Right lobe of liver (tissue), 6 donors: ENCODE results near the gene FOXJ3. TPM values are rescaled to one million over a fixed set of nuclear protein-coding genes. Genes with fewer than 3 reads are reported as not detected.
A peak's percentile ranks its signal among the peaks of the same experiment; 100 is the strongest.

Experiments used
- ATAC-seq, 4 donors: fragments of 200-7000 bp; cut with Tn5 transposase; one replicate each; pipeline ENCODE4 v1.9.1; 2020; ENCODE audit warnings: mild to moderate bottlenecking in 4 of 4, moderate library complexity in 4 of 4
- DNase-seq, 3 donors: peaks; one replicate each; pipeline ENCODE4 v3.0.0-alpha.2; 2020
- H3K27ac ChIP-seq, 3 donors: fragments of 200-600 bp; one replicate each; pipeline ENCODE4 v1.8.0; 2022
- H3K27me3 ChIP-seq, 2 donors: fragments of 200-600 bp; one replicate each; pipeline ENCODE4 v1.8.0; 2022
- H3K36me3 ChIP-seq, 4 donors: fragments of 200-600 bp; sonication (generic) in 1 of 4; one replicate each; pipeline versions ENCODE4 v1.5.1 to v1.8.0; 2017 to 2022; ENCODE audit warnings: control low read depth in 1 of 4
- H3K4me1 ChIP-seq, 4 donors: fragments of 200-600 bp; sonication (generic) in 1 of 4; one replicate each; pipeline versions ENCODE4 v1.5.1 to v1.8.0; 2017 to 2022; ENCODE audit warnings: control low read depth in 1 of 4
- H3K4me3 ChIP-seq, 3 donors: fragments of 200-600 bp; one replicate each; pipeline ENCODE4 v1.8.0; 2022
- H3K9me3 ChIP-seq, 4 donors: fragments of 200-600 bp; sonication (generic) in 1 of 4; one replicate each; pipeline versions ENCODE4 v1.5.1 to v1.8.0; 2017 to 2022; ENCODE audit warnings: control low read depth in 1 of 4
- CTCF ChIP-seq, 4 donors: fragments of 200-600 bp in 3 of 4; fragments of 450-650 bp in 1 of 4; IDR thresholded peaks; one replicate each; pipeline versions ENCODE4 v1.5.1 to v1.8.0; 2016 to 2022; ENCODE audit warnings: antibody characterized with exemption in 4 of 4, mild to moderate bottlenecking in 2 of 4
- POLR2A ChIP-seq: fragments of 450-650 bp; IDR thresholded peaks from one replicate; pipeline ENCODE4 v1.6.1; 2017; ENCODE audit warnings: antibody characterized with exemption, mild to moderate bottlenecking
- WGBS: methylation state at CpG from one replicate; pipeline ENCODE4 v1.1.6; 2018; ENCODE audit warnings: low coverage, low lambda C conversion rate; ENCODE audit not compliant: insufficient coverage; ENCODE audit errors: missing lambda C conversion rate; 5-methylcytosine and 5-hydroxymethylcytosine counted together
- intact Hi-C, 2 donors: fragments of 100-400 bp; cut with DNase I; formaldehyde crosslinking; loops; one replicate each; pipeline versions ENCODE4 v1.11.2 to v1.14.1; 2022
- total RNA-seq, 6 experiments: library from RNA; depleted of rRNA in 2 of 6; stranded (reverse); fragments of >200 nt in 2 of 6; fragmentation: NEBNext Ultra II Directional in 3 of 6; extraction: Animal tissue kit (Norgen Biotek cat#: 25700) in 3 of 6; gene quantifications; one replicate each; pipeline versions ENCODE4 v1.1.0 to v1.2.4, GENCODE V29; 2016 to 2023
- donor health status: DM: no; HTN: yes; CAD: no.
- donor health status: DM: no; HTN: no; CAD: no.
- donor health status: DM: no; HTN: no; CAD: no.
- donor health status: DM: no; HTN: yes; CAD: no.
- donor health status: DM: no; HTN: yes; CAD: no.

FOXJ3 gene
- total RNA-seq, 6 experiments from 2014 or later: 12.1 to 18.4 (median 14.5) TPM

- H3K27me3 ChIP-seq: no peaks in the 10 kb centered on the region
- H3K4me3 ChIP-seq: no peak overlapping the region
- H3K9me3 ChIP-seq: no peaks in the 10 kb centered on the region
- no peak for ATAC-seq
- no peaks in the 10 kb centered on the region for H3K4me1 ChIP-seq
- TF ChIP-seq POLR2A (no peak), CTCF (IDR thresholded peaks at IDR 0.05) (no peak)
- DNase-seq: no peak
- intact Hi-C loops: no loop called here
- no peaks in the 10 kb centered on the region for H3K36me3 ChIP-seq
- 0% methylated on average over 1 of the region's 1 CpG for WGBS
- H3K27ac ChIP-seq: no peak overlapping the region
Observed at GRCh38 chr1:42350086-42350485, 15.1 kb upstream of the FOXJ3 start.

GRCh38 chr1:42348498-42348897 is 13.5 kb upstream of the FOXJ3 start:
- H3K27me3 ChIP-seq: no peaks in the 10 kb centered on the region
- H3K27ac ChIP-seq: no peak overlapping the region
- TF ChIP-seq POLR2A: no peak
- TF ChIP-seq CTCF (IDR thresholded peaks at IDR 0.05): no peak
- H3K4me1 ChIP-seq: no peaks in the 10 kb centered on the region
- DNase-seq (no peak), ATAC-seq (no peak)
- intact Hi-C loops: no loop called here
- no peak overlapping the region for H3K4me3 ChIP-seq
- H3K9me3 ChIP-seq: no peaks in the 10 kb centered on the region
- H3K36me3 ChIP-seq: no peaks in the 10 kb centered on the region

- no peak overlapping the region for H3K27ac ChIP-seq
- 82% methylated on average over 2 of the region's 5 CpGs for WGBS
Observed at GRCh38 chr1:42343049-42343448, 8.0 kb upstream of the FOXJ3 start.

GRCh38 chr1:42340901-42341300 is 5.9 kb upstream of the FOXJ3 start:
- Histone ChIP-seq H3K27me3 (no peaks in the 10 kb centered on the region), H3K9me3 (no peaks in the 10 kb centered on the region), H3K4me3 (no peak overlapping the region), H3K36me3 (no peaks in the 10 kb centered on the region), H3K27ac (no peak overlapping the region), H3K4me1 (peaks cover 0 to 10% (median 2%) of the 10 kb centered on the region in 4 donors)
- DNase-seq: no peak
- no peak for ATAC-seq
- intact Hi-C loops: no loop called here
- TF ChIP-seq POLR2A (no peak), CTCF (IDR thresholded peaks at IDR 0.05) (no peak)
- WGBS: 100% methylated on average over 1 of the region's 1 CpG

More at GRCh38 chr1:42343049-42343448, 8.0 kb upstream of the FOXJ3 start:
- ATAC-seq (no peak), DNase-seq (no peak)
- H3K4me3 ChIP-seq: no peak overlapping the region
- intact Hi-C loops: no loop called here
- TF ChIP-seq POLR2A: no peak
- no peaks in the 10 kb centered on the region for H3K9me3 ChIP-seq
- no peaks in the 10 kb centered on the region for H3K27me3 ChIP-seq
- peaks cover 0 to 4% (median 0%) of the 10 kb centered on the region in 4 donors for H3K4me1 ChIP-seq
- no peaks in the 10 kb centered on the region for H3K36me3 ChIP-seq

GRCh38 chr1:42340093-42340492 is 5.1 kb upstream of the FOXJ3 start:
- WGBS: 37% methylated on average over 2 of the region's 2 CpGs
- intact Hi-C loops: no loop called here
- Histone ChIP-seq H3K9me3 (no peaks in the 10 kb centered on the region), H3K4me1 (peaks cover 0 to 11% (median 2%) of the 10 kb centered on the region in 4 donors), H3K36me3 (no peaks in the 10 kb centered on the region), H3K27me3 (no peaks in the 10 kb centered on the region), H3K4me3 (no peak overlapping the region), H3K27ac (no peak overlapping the region)
- no peak for TF ChIP-seq POLR2A
- TF ChIP-seq CTCF (IDR thresholded peaks at IDR 0.05): no peak
- ATAC-seq: peak in 1 of 4 donors; percentile 51
- DNase-seq: no peak
